IPS-NIHi11 (cell line): ENCODE results near the gene SMG6.
A peak's percentile ranks its signal among the peaks of the same experiment; 100 is the strongest.
"Not testable (repeated sequence)": the region's sequence is repeated elsewhere in the genome, so short reads cannot be mapped to it uniquely, and the experiment has no call there.

ENCODE experiments used
- DNase-seq: peaks from one replicate; pipeline ENCODE4 v3.0.0; 2012; ENCODE audit warnings: mixed read lengths, low spot score

Gene SMG6

GRCh38 chr17:2202996-2203575 lies 100.5 kb downstream of the SMG6 start:
- DNase-seq, result no peak

GRCh38 chr17:2202302-2202995 lies 101.1 kb downstream of the SMG6 start:
- no peak for DNase-seq

- not testable (repeated sequence) for DNase-seq
Measured at GRCh38 chr17:2199386-2199785, 104.2 kb downstream of the SMG6 start.

- no peak for DNase-seq
Measured at GRCh38 chr17:2198927-2199326, 104.7 kb downstream of the SMG6 start.

- DNase-seq, result no peak
Measured at GRCh38 chr17:2197271-2197670, 106.3 kb downstream of the SMG6 start.

- DNase-seq, result no peak
Measured at GRCh38 chr17:2195729-2196128, 107.9 kb downstream of the SMG6 start.

- peak; percentile 84 for DNase-seq
Measured at GRCh38 chr17:2194889-2195335, 108.7 kb downstream of the SMG6 start.

- DNase-seq, result no peak
Measured at GRCh38 chr17:2192367-2193057, 111.1 kb downstream of the SMG6 start.

- no peak for DNase-seq
Measured at GRCh38 chr17:2191785-2192184, 111.8 kb downstream of the SMG6 start.

- no peak for DNase-seq
Measured at GRCh38 chr17:2191227-2191626, 112.4 kb downstream of the SMG6 start.

- DNase-seq, result no peak
Measured at GRCh38 chr17:2190014-2190413, 113.6 kb downstream of the SMG6 start.

GRCh38 chr17:2188971-2189630 lies 114.5 kb downstream of the SMG6 start:
- DNase-seq, result no peak

- DNase-seq, result no peak
Measured at GRCh38 chr17:2187758-2188157, 115.8 kb downstream of the SMG6 start.

- DNase-seq, result no peak
Measured at GRCh38 chr17:2186937-2187336, 116.6 kb downstream of the SMG6 start.

- no peak for DNase-seq
Measured at GRCh38 chr17:2184993-2185931, 118.3 kb downstream of the SMG6 start.

GRCh38 chr17:2183346-2183745 lies 120.2 kb downstream of the SMG6 start:
- no peak for DNase-seq

GRCh38 chr17:2181897-2182448 lies 121.6 kb downstream of the SMG6 start:
- no peak for DNase-seq

- DNase-seq, result no peak
Measured at GRCh38 chr17:2181206-2181896, 122.2 kb downstream of the SMG6 start.

GRCh38 chr17:2180768-2181167 lies 122.8 kb downstream of the SMG6 start:
- no peak for DNase-seq

- no peak for DNase-seq
Measured at GRCh38 chr17:2179615-2180295, 123.8 kb downstream of the SMG6 start.
